Measurements from ENCODE around the gene ABI3BP.

GRCh38 chr3:100875239-100875638 is 118.0 kb downstream of the ABI3BP start:
- no peak for TF ChIP-seq CTCF (IDR thresholded peaks at IDR 0.05; ENCODE audit: low read length)
- TF ChIP-seq EZH2 (IDR thresholded peaks at IDR 0.05; ENCODE audit: borderline replicate concordance, low read length), result no peak

All from OCI-LY1 (cell line).